IMR-90 (cell line): ENCODE results near the gene CDK2AP2. TPM values are rescaled to one million over a fixed set of nuclear protein-coding genes. Genes with fewer than 3 reads are reported as not detected.

Experiments
- ATAC-seq: fragments of 200-7000 bp; cut with Tn5 transposase; 2 replicates; pipeline ENCODE4 v1.9.1; 2020; ENCODE audit warnings: low read depth, mild to moderate bottlenecking, moderate library complexity
- BruUV-seq: library from RNA; stranded (reverse); fragments of 400-500 nt; replicated peaks from 2 replicates; lab custom pipeline; 2021; lab: Mats Ljungman, UMichigan
- CTCF ChIA-PET: fragments of 300-600 bp; formaldehyde crosslinking; extraction: SDS; loops from one replicate; lab custom pipeline; 2021; ENCODE audit warnings: antibody characterized with exemption; lab: Yijun Ruan, JAX
- POLR2A ChIA-PET: fragments of 300-600 bp; sonication (Branson Sonifier 250); formaldehyde crosslinking; loops from one replicate; lab custom pipeline; 2022; ENCODE audit warnings: antibody characterized with exemption; ENCODE audit not compliant: unreplicated experiment; lab: Charles Lee
- DNase-seq: peaks from one replicate; pipeline ENCODE4 v3.0.0; 2013
- H2AFZ ChIP-seq: replicated peaks from 2 replicates; pipeline ENCODE3; 2013; ENCODE audit warnings: low read length, mild to moderate bottlenecking; ENCODE audit not compliant: poor library complexity
- H2AK5ac ChIP-seq: 2 replicates; pipeline ENCODE4 v1.6.1; 2013; ENCODE audit warnings: low read depth, low read length, inconsistent platforms
- H2AK9ac ChIP-seq: replicated peaks from 2 replicates; pipeline ENCODE3; 2013; ENCODE audit warnings: mild to moderate bottlenecking, low read depth, low read length, moderate library complexity; ENCODE audit not compliant: poor library complexity
- H2BK120ac ChIP-seq: 2 replicates; pipeline ENCODE4 v1.6.1; 2013; ENCODE audit warnings: low read depth, low read length, inconsistent platforms
- H2BK15ac ChIP-seq: 3 replicates; pipeline ENCODE4 v1.6.1; 2013; ENCODE audit warnings: low read depth, low read length, inconsistent platforms
- H2BK20ac ChIP-seq: 2 replicates; pipeline ENCODE4 v1.6.1; 2013; ENCODE audit warnings: low read depth, mild to moderate bottlenecking, inconsistent platforms, low read length, moderate library complexity
- H2BK5ac ChIP-seq: 2 replicates; pipeline ENCODE4 v1.6.1; 2013; ENCODE audit warnings: mild to moderate bottlenecking, low read depth, low read length, inconsistent platforms; ENCODE audit not compliant: poor library complexity, severe bottlenecking
- H3K14ac ChIP-seq: replicated peaks from 2 replicates; pipeline ENCODE4 v1.6.1; 2013; ENCODE audit warnings: low read depth, low read length, inconsistent platforms
- H3K18ac ChIP-seq: 2 replicates; pipeline ENCODE4 v1.6.1; 2013; ENCODE audit warnings: low read depth, low read length, control low read depth
- H3K23ac ChIP-seq: 2 replicates; pipeline ENCODE4 v1.6.1; 2013; ENCODE audit warnings: low read depth, low read length, inconsistent platforms
- H3K27ac ChIP-seq: 2 replicates; pipeline ENCODE4 v1.5.1; 2013; ENCODE audit warnings: mild to moderate bottlenecking, control low read depth, low read length; ENCODE audit not compliant: insufficient read depth
- H3K27me3 ChIP-seq: 2 replicates; pipeline ENCODE4 v1.6.1; 2013; ENCODE audit warnings: low read length; ENCODE audit not compliant: control insufficient read depth, insufficient read depth
- H3K36me3 ChIP-seq: 2 replicates; pipeline ENCODE4 v1.6.1; 2013; ENCODE audit warnings: low read length, mixed read lengths; ENCODE audit not compliant: control insufficient read depth, insufficient read depth
- H3K4ac ChIP-seq: 2 replicates; pipeline ENCODE4 v1.6.1; 2013; ENCODE audit warnings: low read depth, low read length, inconsistent platforms
- H3K4me1 ChIP-seq: 2 replicates; pipeline ENCODE4 v1.6.1; 2013; ENCODE audit warnings: low read length, mixed read lengths; ENCODE audit not compliant: control insufficient read depth, insufficient read depth
- H3K4me2 ChIP-seq: 2 replicates; pipeline ENCODE4 v1.6.1; 2013; ENCODE audit warnings: low read depth, mild to moderate bottlenecking, control low read depth, low read length, moderate library complexity
- H3K4me3 ChIP-seq: 2 replicates; pipeline ENCODE4 v1.5.1; 2013; ENCODE audit warnings: low read depth, mild to moderate bottlenecking, control low read depth, low read length, moderate library complexity; ENCODE audit not compliant: insufficient read depth
- H3K56ac ChIP-seq: 2 replicates; pipeline ENCODE4 v1.6.1; 2013; ENCODE audit warnings: low read length, inconsistent platforms; ENCODE audit not compliant: insufficient read depth; ENCODE audit errors: extremely low read depth
- H3K79me1 ChIP-seq, 2 experiments: 2 replicates each; pipeline ENCODE4 v1.6.1; 2013; ENCODE audit warnings: low read length in 2 of 2, inconsistent platforms in 1 of 2, low read depth in 1 of 2
- H3K9ac ChIP-seq: 2 replicates; pipeline ENCODE4 v1.6.1; 2013; ENCODE audit warnings: low read depth, low read length, control low read depth
- H3K9me1 ChIP-seq: 2 replicates; pipeline ENCODE4 v1.6.1; 2013; ENCODE audit warnings: low read length, inconsistent platforms; ENCODE audit not compliant: insufficient read depth
- H3K9me3 ChIP-seq: 2 replicates; pipeline ENCODE4 v1.6.1; 2013; ENCODE audit warnings: low read length; ENCODE audit not compliant: control insufficient read depth, insufficient read depth
- H4K20me1 ChIP-seq: 2 replicates; pipeline ENCODE4 v1.6.1; 2013; ENCODE audit warnings: low read length, inconsistent platforms; ENCODE audit not compliant: insufficient read depth
- H4K5ac ChIP-seq: 2 replicates; pipeline ENCODE4 v1.6.1; 2013; ENCODE audit warnings: mild to moderate bottlenecking, low read depth, low read length, control low read depth
- H4K8ac ChIP-seq, 2 experiments: 2 replicates each; pipeline ENCODE4 v1.6.1; 2013; ENCODE audit warnings: low read depth in 2 of 2, low read length in 2 of 2, control low read depth in 1 of 2, inconsistent platforms in 1 of 2
- H4K91ac ChIP-seq: 2 replicates; pipeline ENCODE4 v1.6.1; 2013; ENCODE audit warnings: low read depth, low read length, inconsistent platforms; ENCODE audit not compliant: insufficient read depth
- BHLHE40 ChIP-seq: fragments of 150-350 bp; IDR thresholded peaks from 2 replicates; pipeline ENCODE4 v1.6.1; 2016; ENCODE audit warnings: mild to moderate bottlenecking, low read depth, low read length
- CEBPB ChIP-seq: IDR thresholded peaks from 2 replicates; pipeline ENCODE4 v1.6.1; 2012; ENCODE audit warnings: low read depth, low read length, improper control_type of control experiment
- CHD1 ChIP-seq: IDR thresholded peaks from 2 replicates; pipeline ENCODE4 v1.6.1; 2012; ENCODE audit warnings: low read depth, low read length, improper control_type of control experiment
- CTCF ChIP-seq: conservative IDR thresholded peaks from 2 replicates; pipeline ENCODE4 v1.5.1; 2012; ENCODE audit warnings: mild to moderate bottlenecking, low read depth, low read length, improper control_type of control experiment
- ELK1 ChIP-seq: fragments of 150-350 bp; IDR thresholded peaks from 2 replicates; pipeline ENCODE4 v1.6.1; 2016; ENCODE audit warnings: low read depth, mild to moderate bottlenecking, low read length, moderate library complexity, borderline replicate concordance
- FOS ChIP-seq: fragments of 150-350 bp; IDR thresholded peaks from 2 replicates; pipeline ENCODE4 v1.6.1; 2016; ENCODE audit warnings: low read depth, low read length
- MAFK ChIP-seq: IDR thresholded peaks from 2 replicates; pipeline ENCODE4 v1.6.1; 2012; ENCODE audit warnings: low read depth, low read length, improper control_type of control experiment
- MAZ ChIP-seq: IDR thresholded peaks from 2 replicates; pipeline ENCODE4 v1.6.1; 2012; ENCODE audit warnings: low read depth, mild to moderate bottlenecking, low read length, improper control_type of control experiment, moderate library complexity, borderline replicate concordance
- MXI1 ChIP-seq: IDR thresholded peaks from 2 replicates; pipeline ENCODE4 v1.6.1; 2012; ENCODE audit warnings: low read depth, mild to moderate bottlenecking, low read length, moderate library complexity, borderline replicate concordance
- NFE2L2 ChIP-seq: fragments of 150-350 bp; IDR thresholded peaks from 2 replicates; pipeline ENCODE4 v1.6.1; 2016; ENCODE audit warnings: low read depth, mild to moderate bottlenecking, low read length
- POLR2A ChIP-seq: IDR thresholded peaks from 2 replicates; pipeline ENCODE4 v1.6.1; 2012; ENCODE audit warnings: mild to moderate bottlenecking, low read depth, low read length
- RAD21 ChIP-seq: IDR thresholded peaks from 2 replicates; pipeline ENCODE4 v1.6.1; 2012; ENCODE audit warnings: low read length, improper control_type of control experiment
- RCOR1 ChIP-seq: IDR thresholded peaks from 2 replicates; pipeline ENCODE4 v1.6.1; 2012; ENCODE audit warnings: mild to moderate bottlenecking, low read length, improper control_type of control experiment; ENCODE audit not compliant: insufficient replicate concordance
- RFX5 ChIP-seq: IDR thresholded peaks from 2 replicates; pipeline ENCODE4 v1.8.0; 2012; ENCODE audit warnings: low read depth, mild to moderate bottlenecking, low read length, moderate library complexity
- SMC3 ChIP-seq: fragments of 150-350 bp; IDR thresholded peaks from 2 replicates; pipeline ENCODE4 v1.6.1; 2016; ENCODE audit warnings: low read depth, mild to moderate bottlenecking, antibody characterized with exemption, low read length, moderate library complexity
- USF2 ChIP-seq: fragments of 150-350 bp; IDR thresholded peaks from 2 replicates; pipeline ENCODE4 v1.6.1; 2017; ENCODE audit warnings: mild to moderate bottlenecking, antibody characterized with exemption, low read length, low read depth
- WGBS, 2 experiments: methylation state at CpG; one replicate each; pipeline versions ENCODE4 v1.1.5 to v1.1.7; 2013; ENCODE audit warnings: missing lambda C conversion rate in 2 of 2; ENCODE audit not compliant: insufficient read length in 1 of 2; ENCODE audit errors: extremely low coverage in 2 of 2; 5-methylcytosine and 5-hydroxymethylcytosine counted together
- dilution Hi-C: fragments of 300-500 bp; cut with HindIII; formaldehyde crosslinking; loops from one replicate; pipeline ENCODE4 v1.14.3; 2018; ENCODE audit warnings: low sequenced_read_pairs; ENCODE audit not compliant: unreplicated experiment
- in situ Hi-C: fragments of 300-500 bp; cut with MboI; formaldehyde crosslinking; loops from 3 replicates; pipeline ENCODE4 v1.14.3; 2019; ENCODE audit warnings: low sequenced_read_pairs, inconsistent platforms, mixed read lengths
- intact Hi-C: fragments of 100-400 bp; cut with micrococcal nuclease; formaldehyde crosslinking; loops from 2 replicates; pipeline ENCODE4 v1.10.0; 2022
- polyA plus RNA-seq, 3 experiments: library from polyadenylated mRNA; depleted of rRNA; stranded (reverse); fragments of >200 nt; gene quantifications; 2 replicates each; pipeline ENCODE4 v1.2.3, GENCODE V29; 2012; ENCODE audit warnings: low replicate concordance in 1 of 3
- total RNA-seq: library from RNA; depleted of rRNA; stranded (reverse); fragments of >200 nt; gene quantifications from 2 replicates; pipeline ENCODE4 v1.2.3, GENCODE V29; 2012

Gene CDK2AP2
- total and polyA plus RNA-seq, 2 of the 4 experiments (the other 2 are of a cell fraction), result 8.1 to 44.7 TPM

- no peak overlapping the region for H3K4ac ChIP-seq
- TF ChIP-seq FOS, result no peak
- TF ChIP-seq SMC3, result no peak
- no peak for TF ChIP-seq NFE2L2
- no peak for TF ChIP-seq RCOR1
- TF ChIP-seq USF2, result no peak
- TF ChIP-seq CEBPB, result no peak
- TF ChIP-seq RAD21, result no peak
- no peak for TF ChIP-seq CHD1
- TF ChIP-seq MAZ, result no peak
- TF ChIP-seq CTCF, result no peak
- TF ChIP-seq BHLHE40, result no peak
- no peak for TF ChIP-seq ELK1
- TF ChIP-seq MXI1, result no peak
- no peak for TF ChIP-seq POLR2A
- TF ChIP-seq MAFK, result no peak
- TF ChIP-seq RFX5, result no peak
- H3K56ac ChIP-seq, result no peak overlapping the region
- dilution Hi-C loops, result no loop called here
- no peaks in the 10 kb centered on the region for H3K36me3 ChIP-seq
- no peak overlapping the region for H2BK20ac ChIP-seq
- intact Hi-C loops, result no loop called here
- DNase-seq, result no peak
- no peak overlapping the region for H3K27ac ChIP-seq
- H3K79me1 ChIP-seq, result no peaks in the 10 kb centered on the region
- H2AK9ac ChIP-seq, result peak overlapping the region; percentile 33
- H3K4me2 ChIP-seq, result no peak overlapping the region
- H3K4me3 ChIP-seq, result no peak overlapping the region
- no peak overlapping the region for H2AK5ac ChIP-seq
- no peaks in the 10 kb centered on the region for H3K9me3 ChIP-seq
- no peak overlapping the region for H4K8ac ChIP-seq
- no peak overlapping the region for H4K5ac ChIP-seq
- ChIA-PET POLR2A (no interaction called here), CTCF (no interaction called here)
- H4K20me1 ChIP-seq, result no peaks in the 10 kb centered on the region
- no peak for ATAC-seq
- H3K23ac ChIP-seq, result no peak overlapping the region
- no peak overlapping the region for H2BK5ac ChIP-seq
- H3K9ac ChIP-seq, result no peak overlapping the region
- no peak overlapping the region for H2BK120ac ChIP-seq
- no peak overlapping the region for H3K18ac ChIP-seq
- no peak overlapping the region for H2AFZ ChIP-seq
- no peak overlapping the region for H2BK15ac ChIP-seq
- BruUV-seq, result no TSS peak
- H3K27me3 ChIP-seq, result peaks cover 26% of the 10 kb centered on the region
- no peak overlapping the region for H4K91ac ChIP-seq
- in situ Hi-C loops, result no loop called here
- WGBS, 2 experiments, result 91% methylated on average over 10 of the region's 15 CpGs; no CpG with 5 or more reads in 1 of the 2 experiments
- no peaks in the 10 kb centered on the region for H3K9me1 ChIP-seq
- no peaks in the 10 kb centered on the region for H3K4me1 ChIP-seq
- no peak overlapping the region for H3K14ac ChIP-seq
Measured at GRCh38 chr11:67522338-67522737, 14.4 kb upstream of the CDK2AP2 start.
